ENCODE measurements around the gene VPS50.

VPS50 gene

GRCh38 chr7:93202594-93203250 lies 29.4 kb upstream of the VPS50 start:
- TF ChIP-seq CTCF (conservative IDR thresholded peaks at IDR 0.05) = no peak

GRCh38 chr7:93203496-93203895 lies 28.7 kb upstream of the VPS50 start:
- TF ChIP-seq CTCF (conservative IDR thresholded peaks at IDR 0.05) = no peak
- peak overlapping the region; percentile 95 for H3K27ac ChIP-seq

More at GRCh38 chr7:93202594-93203250, 29.4 kb upstream of the VPS50 start:
- peak overlapping the region; percentile 95 for H3K27ac ChIP-seq

- H3K27ac ChIP-seq = peak overlapping the region; percentile 95
- no peak for TF ChIP-seq CTCF (conservative IDR thresholded peaks at IDR 0.05)
These were observed 27.1 kb upstream of the VPS50 start for GRCh38 chr7:93205046-93205445.

GRCh38 chr7:93211228-93211818 lies 20.8 kb upstream of the VPS50 start:
- H3K27ac ChIP-seq = peak overlapping the region; percentile 66; the same call in 1 of the 2 replicates
- no peak for TF ChIP-seq CTCF (conservative IDR thresholded peaks at IDR 0.05)

GRCh38 chr7:93212881-93213280 lies 19.3 kb upstream of the VPS50 start:
- TF ChIP-seq CTCF (conservative IDR thresholded peaks at IDR 0.05) = no peak
- peak overlapping the region; percentile 66 for H3K27ac ChIP-seq

- H3K27ac ChIP-seq = no peak overlapping the region
- no peak for TF ChIP-seq CTCF (conservative IDR thresholded peaks at IDR 0.05)
These were observed 13.0 kb upstream of the VPS50 start for GRCh38 chr7:93218997-93219827.

- no peak overlapping the region for H3K27ac ChIP-seq
- TF ChIP-seq CTCF (conservative IDR thresholded peaks at IDR 0.05) = no peak
These were observed 12.3 kb upstream of the VPS50 start for GRCh38 chr7:93219868-93220267.

Data from VCaP (cell line).